ENCODE results near the gene MAEL. TPM values are rescaled to one million over a fixed set of nuclear protein-coding genes. Genes with fewer than 3 reads are reported as not detected.
A peak's percentile ranks its signal among the peaks of the same experiment; 100 is the strongest.
"Not testable (repeated sequence)": the region's sequence is repeated elsewhere in the genome, so short reads cannot be mapped to it uniquely, and the experiment has no call there.

MAEL gene
- total and polyA plus RNA-seq, 3 donors from 2014 or later = 113 to 333 (median 181) TPM

GRCh38 chr1:167022384-167022783, 33.3 kb downstream of the MAEL start:
- intact Hi-C loops (cut with DNase I; ENCODE audit: low total_unique reads) = no loop called here
- Histone ChIP-seq H3K4me3 (no peak overlapping the region), H3K36me3 (ENCODE audit: low read depth, missing control alignments) (no peaks in the 10 kb centered on the region), H3K4me1 (no peaks in the 10 kb centered on the region), H3K27ac (no peak overlapping the region), H3K9me3 (no peaks in the 10 kb centered on the region), H3K27me3 (no peaks in the 10 kb centered on the region)
- no peak for DNase-seq
- TF ChIP-seq POLR2A (IDR thresholded peaks at IDR 0.05) (no peak), CTCF (IDR thresholded peaks at IDR 0.05) (no peak)
- 85 to 98% methylated on average over 1 of the region's 1 CpG for WGBS, 2 donors

- H3K9me3 ChIP-seq; H3K4me1 ChIP-seq; H3K36me3 ChIP-seq (ENCODE audit: low read depth, missing control alignments); H3K27me3 ChIP-seq; DNase-seq; intact Hi-C loops (cut with DNase I; ENCODE audit: low total_unique reads); H3K27ac ChIP-seq: not testable (repeated sequence)
- H3K4me3 ChIP-seq = peak overlapping the region; percentile 15 to 16
- 72 to 84% methylated on average over 8 to 27 of the region's 27 CpGs for WGBS, 2 donors
These were observed 40.5 kb downstream of the MAEL start for GRCh38 chr1:167029553-167029952.

GRCh38 chr1:167033646-167034045, 44.6 kb downstream of the MAEL start:
- Histone ChIP-seq H3K27ac (no peak overlapping the region), H3K9me3 (no peaks in the 10 kb centered on the region), H3K27me3 (no peaks in the 10 kb centered on the region), H3K4me1 (no peaks in the 10 kb centered on the region), H3K36me3 (ENCODE audit: low read depth, missing control alignments) (no peaks in the 10 kb centered on the region), H3K4me3 (no peak overlapping the region)
- 65 to 69% methylated on average over 2 of the region's 2 CpGs for WGBS, 2 donors
- DNase-seq = no peak
- TF ChIP-seq CTCF (IDR thresholded peaks at IDR 0.05) (no peak), POLR2A (IDR thresholded peaks at IDR 0.05) (no peak)
- intact Hi-C loops (cut with DNase I; ENCODE audit: low total_unique reads) = no loop called here

- Histone ChIP-seq H3K27me3 (no peaks in the 10 kb centered on the region), H3K9me3 (no peaks in the 10 kb centered on the region), H3K4me1 (no peaks in the 10 kb centered on the region), H3K27ac (no peak overlapping the region), H3K36me3 (ENCODE audit: low read depth, missing control alignments) (no peaks in the 10 kb centered on the region), H3K4me3 (peak overlapping the region in 1 of 2 donors; percentile 51)
- peak; percentile 85 for DNase-seq
- 2 to 5% methylated on average over 20 to 21 of the region's 21 CpGs for WGBS, 2 donors
- TF ChIP-seq POLR2A (IDR thresholded peaks at IDR 0.05) (no peak), CTCF (IDR thresholded peaks at IDR 0.05) (no peak)
- intact Hi-C loops (cut with DNase I; ENCODE audit: low total_unique reads) = no loop called here
These were observed 54.8 kb downstream of the MAEL start for GRCh38 chr1:167043752-167044488.

- intact Hi-C loops (cut with DNase I; ENCODE audit: low total_unique reads) = no loop called here
- no peaks in the 10 kb centered on the region for H3K27me3 ChIP-seq
- H3K4me3 ChIP-seq = no peak overlapping the region
- H3K27ac ChIP-seq = no peak overlapping the region
- H3K4me1 ChIP-seq = no peaks in the 10 kb centered on the region
- no peaks in the 10 kb centered on the region for H3K9me3 ChIP-seq
- DNase-seq = no peak
- 96 to 97% methylated on average over 5 of the region's 5 CpGs for WGBS, 2 donors
- TF ChIP-seq POLR2A (IDR thresholded peaks at IDR 0.05) = no peak
- TF ChIP-seq CTCF (IDR thresholded peaks at IDR 0.05) = no peak
- no peaks in the 10 kb centered on the region for H3K36me3 ChIP-seq (ENCODE audit: low read depth, missing control alignments)
These were observed 62.8 kb downstream of the MAEL start for GRCh38 chr1:167051907-167052306.
